NCI-H345 treated with DMSO at 0.1 percent for 48 hours (cell line): Measurements from ENCODE around the gene MEIOSIN.

Experiments
- DNase-seq: peaks from one replicate; lab custom pipeline; 2025; ENCODE audit not compliant: unreplicated experiment; lab: John Stamatoyannopoulos, UW

Gene MEIOSIN

GRCh38 chr19:45779231-45780145 is 46.2 kb downstream of the MEIOSIN start:
- peak; percentile 50 for DNase-seq

GRCh38 chr19:45780146-45780447 is 46.9 kb downstream of the MEIOSIN start:
- DNase-seq: no peak

- DNase-seq: no peak
Measured at GRCh38 chr19:45780448-45781213, 47.4 kb downstream of the MEIOSIN start.

GRCh38 chr19:45781214-45782161 is 48.2 kb downstream of the MEIOSIN start:
- DNase-seq: peak; percentile 24

GRCh38 chr19:45782162-45782691 is 49.0 kb downstream of the MEIOSIN start, which contains the start of gene DMPK:
Gene DMPK (minus strand): TSS chr19:45782490. CDS start chr19:45782352, 138 bp downstream.
- DNase-seq: no peak

- DNase-seq: no peak
Measured at GRCh38 chr19:45782820-45783785, 49.9 kb downstream of the MEIOSIN start.

- DNase-seq: no peak
Measured at GRCh38 chr19:45784096-45784495, 50.9 kb downstream of the MEIOSIN start.

GRCh38 chr19:45785097-45785496 is 51.9 kb downstream of the MEIOSIN start:
- DNase-seq: no peak

GRCh38 chr19:45785781-45786532 is 52.7 kb downstream of the MEIOSIN start:
- no peak for DNase-seq

- DNase-seq: no peak
Measured at GRCh38 chr19:45786533-45786894, 53.3 kb downstream of the MEIOSIN start.

- no peak for DNase-seq
Measured at GRCh38 chr19:45789035-45789786, 56.0 kb downstream of the MEIOSIN start.

GRCh38 chr19:45790942-45791341 is 57.7 kb downstream of the MEIOSIN start:
- no peak for DNase-seq

- no peak for DNase-seq
Measured at GRCh38 chr19:45791744-45792469, 58.7 kb downstream of the MEIOSIN start.

- DNase-seq: peak; percentile 86
Measured at GRCh38 chr19:45792470-45793177, 59.4 kb downstream of the MEIOSIN start, which contains the start of gene DMWD. Gene DMWD (minus strand): TSS chr19:45792845. CDS start chr19:45792756, 89 bp downstream.

- no peak for DNase-seq
Measured at GRCh38 chr19:45793178-45793564, 59.9 kb downstream of the MEIOSIN start.

- no peak for DNase-seq
Measured at GRCh38 chr19:45793876-45794275, 60.6 kb downstream of the MEIOSIN start.

GRCh38 chr19:45794627-45795026 is 61.4 kb downstream of the MEIOSIN start:
- no peak for DNase-seq
